HepG2 (cell line): ENCODE measurements around the gene E2F1. TPM values are rescaled to one million over a fixed set of nuclear protein-coding genes. Genes with fewer than 3 reads are reported as not detected.

ENCODE experiments used
- BORCS8-MEF2B ChIP-seq: sonication (generic); formaldehyde crosslinking; IDR thresholded peaks from 2 replicates; pipeline ENCODE4 v1.8.0; 2022; ENCODE audit warnings: mild to moderate bottlenecking, missing genetic modification reagents
- BRD4 ChIP-seq: sonication (generic); formaldehyde crosslinking; IDR thresholded peaks from 2 replicates; pipeline ENCODE4 v1.4.0; 2020; ENCODE audit warnings: missing genetic modification reagents
- CTCF ChIP-seq: sonication (generic); formaldehyde crosslinking; IDR thresholded peaks from 2 replicates; pipeline ENCODE4 v1.5.0; 2020; ENCODE audit warnings: mild to moderate bottlenecking, missing genetic modification reagents, moderate library complexity
- DRAP1 ChIP-seq: IDR thresholded peaks from 2 replicates; pipeline ENCODE4 v1.6.1; 2016; ENCODE audit warnings: missing genetic modification reagents, missing compliant biosample characterization
- E2F5 ChIP-seq: sonication (generic); formaldehyde crosslinking; conservative IDR thresholded peaks from 2 replicates; pipeline ENCODE4 v1.4.0; 2020; ENCODE audit warnings: missing genetic modification reagents
- GFI1 ChIP-seq: sonication (generic); formaldehyde crosslinking; IDR thresholded peaks from 2 replicates; pipeline ENCODE4 v1.5.0; 2020; ENCODE audit warnings: missing genetic modification reagents, mild to moderate bottlenecking, borderline replicate concordance
- JDP2 ChIP-seq: sonication (generic); formaldehyde crosslinking; IDR thresholded peaks from 2 replicates; pipeline ENCODE4 v1.8.1; 2022; ENCODE audit warnings: missing genetic modification reagents, borderline replicate concordance
- MYC ChIP-seq: sonication (generic); formaldehyde crosslinking; IDR thresholded peaks from 2 replicates; pipeline ENCODE4 v1.9.0; 2021; ENCODE audit warnings: missing genetic modification reagents, borderline replicate concordance
- MZF1 ChIP-seq: sonication (generic); formaldehyde crosslinking; IDR thresholded peaks from 2 replicates; pipeline ENCODE4 v1.8.1; 2023; ENCODE audit warnings: mild to moderate bottlenecking, missing genetic modification reagents, borderline replicate concordance
- RAD51 ChIP-seq: fragments of 450-650 bp; IDR thresholded peaks from 2 replicates; pipeline ENCODE4 v1.6.1; 2016; ENCODE audit warnings: borderline replicate concordance
- SAFB2 ChIP-seq: sonication (generic); formaldehyde crosslinking; IDR thresholded peaks from 2 replicates; pipeline ENCODE4 v1.5.1; 2020; ENCODE audit warnings: missing genetic modification reagents, low read depth, mild to moderate bottlenecking, borderline replicate concordance
- STAT6 ChIP-seq: sonication (generic); formaldehyde crosslinking; IDR thresholded peaks from 2 replicates; pipeline ENCODE4 v1.4.0; 2020; ENCODE audit warnings: missing genetic modification reagents, mild to moderate bottlenecking, borderline replicate concordance
- ZBTB20 ChIP-seq: sonication (generic); formaldehyde crosslinking; IDR thresholded peaks from 2 replicates; pipeline ENCODE4 v1.8.1; 2023; ENCODE audit warnings: missing genetic modification reagents, low read depth, mild to moderate bottlenecking, borderline replicate concordance
- ZFP82 ChIP-seq: sonication (generic); formaldehyde crosslinking; IDR thresholded peaks from 2 replicates; pipeline ENCODE4 v1.5.1; 2020; ENCODE audit warnings: mild to moderate bottlenecking, missing genetic modification reagents, borderline replicate concordance
- ZGPAT ChIP-seq: IDR thresholded peaks from 2 replicates; pipeline ENCODE4 v1.6.1; 2016; ENCODE audit warnings: mild to moderate bottlenecking
- ZNF33B ChIP-seq: sonication (generic); formaldehyde crosslinking; IDR thresholded peaks from 2 replicates; pipeline ENCODE4 v1.5.1; 2020; ENCODE audit warnings: mild to moderate bottlenecking, missing genetic modification reagents
- polyA plus RNA-seq, 8 experiments: library from polyadenylated mRNA; depleted of rRNA in 3 of 8; stranded (reverse) in 7 of 8; unstranded in 1 of 8; fragments of >200 nt; fragmentation: Illumina TruSeq in 4 of 8; extraction: Trizol in 4 of 8; gene quantifications; 2 replicates each; pipeline versions ENCODE4 v1.2.1 to v1.2.3, GENCODE V29; 2011 to 2016; ENCODE audit warnings: low read depth in 4 of 8, missing spikeins in 1 of 8, mixed read lengths in 1 of 8; ENCODE audit not compliant: insufficient read depth in 1 of 8
- total RNA-seq, 5 experiments: library from RNA; depleted of rRNA; stranded (reverse); fragments of >200 nt; fragmentation: Illumina TruSeq; extraction: Trizol; gene quantifications; 2 replicates each; pipeline ENCODE4 v1.2.3, GENCODE V29; 2016; ENCODE audit warnings: low read depth in 1 of 5
- TF ChIP-seq, protein P1 (sequence below): sonication (generic); formaldehyde crosslinking; IDR thresholded peaks from 2 replicates; pipeline ENCODE4 v1.5.1; 2020; ENCODE audit warnings: mild to moderate bottlenecking, missing genetic modification reagents

E2F1 gene
- total and polyA plus RNA-seq, 2 of the 13 experiments (the other 11 are each of a cell fraction or from before 2014, with no cell fraction given), result 25.5 to 39.4 TPM

DNA sequence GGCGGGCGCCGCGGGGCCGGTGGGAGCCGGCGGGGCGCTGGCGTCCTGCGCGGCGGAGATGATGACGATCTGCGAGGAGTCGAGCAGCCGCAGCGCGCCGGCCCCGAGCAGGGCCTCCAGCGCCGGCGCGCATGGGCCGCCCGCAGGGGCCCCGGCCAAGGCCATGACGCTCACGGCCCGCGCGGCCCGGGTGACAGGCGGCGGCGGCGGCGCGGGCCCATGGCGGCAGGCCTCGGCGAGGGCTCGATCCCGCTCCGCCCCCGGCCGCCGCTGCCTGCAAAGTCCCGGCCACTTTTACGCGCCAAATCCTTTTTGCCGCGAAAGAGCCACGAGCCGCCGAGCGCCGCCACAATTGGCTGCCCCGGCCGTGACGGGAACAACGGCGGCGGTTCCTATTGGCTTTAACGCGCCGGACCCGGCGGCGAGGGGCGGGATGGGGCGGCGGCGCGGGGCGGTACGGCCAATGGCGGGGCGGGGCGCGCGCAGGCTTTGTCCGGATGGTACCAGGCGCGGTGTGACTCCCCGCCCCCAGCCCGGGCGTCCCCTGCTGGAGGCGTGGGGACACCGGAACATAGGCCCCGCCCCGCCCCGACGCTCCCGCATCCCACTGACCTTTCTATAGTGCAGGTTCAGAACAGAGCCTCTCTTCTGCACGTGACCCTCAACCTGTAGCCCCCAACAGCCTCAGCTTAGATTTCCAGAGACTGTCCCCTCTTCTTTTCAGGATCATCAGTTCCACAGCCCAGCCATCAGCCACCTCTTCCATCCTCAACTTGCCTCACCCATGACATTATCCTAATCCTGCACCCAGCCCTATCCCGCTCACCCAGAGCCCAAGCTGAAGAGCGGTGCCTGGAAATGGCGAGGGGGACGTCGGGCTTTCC, at the start of gene E2F1 (continued):
- TF ChIP-seq RAD51 (no peak), DRAP1 (peak; percentile 89), GFI1 (peak; percentile 87), CTCF (CRISPR knock-in tag) (peak; percentile 82), STAT6 (CRISPR knock-in tag) (peak; percentile 53; the same call in 1 of the 2 replicates), ZFP82 (peak; percentile 94; the same call in 1 of the 2 replicates), E2F5 (CRISPR knock-in tag) (peak; percentile 98), ZNF33B (CRISPR knock-in tag) (no peak), SAFB2 (CRISPR knock-in tag) (no peak; the same call in 1 of the 2 replicates), BORCS8-MEF2B (peak; percentile 99), JDP2 (CRISPR knock-in tag) (peak; percentile 94), MYC (peak; percentile 72; the same call in 1 of the 2 replicates), MZF1 (peak; percentile 63; the same call in 1 of the 2 replicates), BRD4 (CRISPR knock-in tag) (no peak), ZGPAT (CRISPR knock-in tag) (0 out of 2 replicates have a peak, but pooled peaks have one; percentile 14), ZBTB20 (CRISPR knock-in tag) (peak; percentile 90; the same call in 1 of the 2 replicates)
- TF ChIP-seq, protein P1, sequence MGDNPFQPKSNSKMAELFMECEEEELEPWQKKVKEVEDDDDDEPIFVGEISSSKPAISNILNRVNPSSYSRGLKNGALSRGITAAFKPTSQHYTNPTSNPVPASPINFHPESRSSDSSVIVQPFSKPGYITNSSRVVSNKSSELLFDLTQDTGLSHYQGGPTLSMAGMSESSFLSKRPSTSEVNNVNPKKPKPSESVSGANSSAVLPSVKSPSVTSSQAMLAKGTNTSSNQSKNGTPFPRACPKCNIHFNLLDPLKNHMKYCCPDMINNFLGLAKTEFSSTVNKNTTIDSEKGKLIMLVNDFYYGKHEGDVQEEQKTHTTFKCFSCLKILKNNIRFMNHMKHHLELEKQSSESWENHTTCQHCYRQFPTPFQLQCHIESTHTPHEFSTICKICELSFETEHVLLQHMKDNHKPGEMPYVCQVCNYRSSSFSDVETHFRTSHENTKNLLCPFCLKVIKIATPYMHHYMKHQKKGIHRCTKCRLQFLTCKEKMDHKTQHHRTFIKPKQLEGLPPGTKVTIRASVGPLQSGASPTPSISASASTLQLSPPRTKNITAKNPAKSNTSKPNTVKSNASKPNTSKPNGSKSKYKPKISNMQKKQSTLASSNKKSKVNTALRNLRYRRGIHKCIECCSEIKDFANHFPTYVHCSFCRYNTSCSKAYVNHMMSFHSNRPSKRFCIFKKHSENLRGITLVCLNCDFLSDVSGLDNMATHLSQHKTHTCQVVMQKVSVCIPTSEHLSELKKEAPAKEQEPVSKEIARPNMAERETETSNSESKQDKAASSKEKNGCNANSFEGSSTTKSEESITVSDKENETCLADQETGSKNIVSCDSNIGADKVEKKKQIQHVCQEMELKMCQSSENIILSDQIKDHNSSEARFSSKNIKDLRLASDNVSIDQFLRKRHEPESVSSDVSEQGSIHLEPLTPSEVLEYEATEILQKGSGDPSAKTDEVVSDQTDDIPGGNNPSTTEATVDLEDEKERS (CRISPR knock-in tag), result peak; percentile 46; the same call in 1 of the 2 replicates
